Stimulated activated CD8-positive, alpha-beta memory T cell treated with anti-CD3 and anti-CD28 coated beads, Interleukin-4, amount 100 ng/mL, for 1 hour (primary cell): ENCODE results near the gene TRAF1.

ENCODE experiments used
- DNase-seq, 2 donors: peaks; one replicate each; pipeline ENCODE4 v3.0.0-alpha.2; 2020; ENCODE audit warnings: low read depth in 2 of 2, low spot score in 1 of 2

Gene TRAF1

GRCh38 chr9:120924698-120925534 is 1.7 kb downstream of the TRAF1 start:
- DNase-seq: no peak

- DNase-seq: no peak
Measured at GRCh38 chr9:120923620-120924328, 2.8 kb downstream of the TRAF1 start.

DNA sequence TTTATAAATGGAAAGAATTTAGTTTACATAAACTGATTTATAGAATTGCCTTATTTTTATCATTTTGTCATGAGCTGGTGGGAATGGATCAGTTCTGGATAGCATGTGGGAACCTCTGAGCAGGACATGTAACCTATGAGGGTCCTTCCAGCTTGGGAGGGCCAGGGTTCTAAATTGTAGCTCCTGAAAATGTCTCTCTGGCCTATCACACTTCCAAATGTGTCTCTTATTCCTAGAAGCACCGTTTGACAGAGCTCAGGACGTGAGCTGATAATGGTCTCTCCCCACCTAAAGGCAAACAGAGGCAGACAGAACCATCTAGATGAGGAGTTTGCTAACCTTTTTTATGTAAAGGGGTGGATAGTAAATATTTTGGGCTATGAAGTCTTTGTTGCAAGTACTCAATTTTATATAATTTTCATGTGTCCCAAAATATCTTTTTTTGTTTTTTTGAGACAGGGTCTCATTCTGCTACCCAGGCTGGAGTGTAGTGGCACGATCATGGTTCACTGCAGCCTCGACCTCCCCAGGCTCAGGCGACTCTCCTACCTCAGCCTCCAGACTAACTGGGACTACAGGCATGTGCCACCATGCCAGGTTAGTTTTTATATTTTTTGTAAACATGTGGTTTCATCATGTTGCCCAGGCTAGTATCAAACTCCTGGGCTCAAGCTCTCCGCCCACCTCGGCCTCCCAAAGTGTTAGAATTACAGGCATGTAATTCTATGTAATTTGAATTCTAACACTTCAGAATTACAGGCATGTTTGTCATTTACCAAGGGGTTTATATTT is 4.0 kb downstream of the TRAF1 start:
- DNase-seq: no peak

DNA sequence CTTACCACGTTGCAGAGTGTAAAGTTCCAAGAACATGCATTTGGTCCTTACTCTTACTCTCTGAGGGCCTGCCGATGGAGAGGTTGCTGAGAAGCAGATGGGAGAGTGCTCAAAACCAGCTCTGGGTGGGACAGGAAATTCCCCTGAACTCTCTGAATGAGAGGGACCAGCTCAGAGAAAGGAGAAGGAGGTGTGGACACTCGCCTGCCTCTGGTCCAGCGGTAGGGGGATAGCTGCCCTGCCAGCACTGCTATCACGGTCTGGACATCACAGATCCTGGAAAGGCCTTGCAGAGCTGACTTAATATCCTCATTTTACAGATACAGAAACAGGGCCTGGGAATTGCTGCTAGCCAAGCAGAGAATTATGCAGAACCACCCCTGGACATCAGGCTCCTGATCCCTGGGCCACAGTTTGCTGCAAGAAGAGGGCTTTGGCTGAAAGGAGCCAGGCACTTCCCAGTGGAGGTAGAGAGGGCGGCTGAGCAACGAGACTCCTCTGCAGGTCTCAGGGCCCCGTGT is 4.9 kb downstream of the TRAF1 start:
- DNase-seq: no peak

- DNase-seq: no peak
Measured at GRCh38 chr9:120920806-120921178, 5.8 kb downstream of the TRAF1 start.

- no peak for DNase-seq
Measured at GRCh38 chr9:120919843-120920805, 6.5 kb downstream of the TRAF1 start.

DNA sequence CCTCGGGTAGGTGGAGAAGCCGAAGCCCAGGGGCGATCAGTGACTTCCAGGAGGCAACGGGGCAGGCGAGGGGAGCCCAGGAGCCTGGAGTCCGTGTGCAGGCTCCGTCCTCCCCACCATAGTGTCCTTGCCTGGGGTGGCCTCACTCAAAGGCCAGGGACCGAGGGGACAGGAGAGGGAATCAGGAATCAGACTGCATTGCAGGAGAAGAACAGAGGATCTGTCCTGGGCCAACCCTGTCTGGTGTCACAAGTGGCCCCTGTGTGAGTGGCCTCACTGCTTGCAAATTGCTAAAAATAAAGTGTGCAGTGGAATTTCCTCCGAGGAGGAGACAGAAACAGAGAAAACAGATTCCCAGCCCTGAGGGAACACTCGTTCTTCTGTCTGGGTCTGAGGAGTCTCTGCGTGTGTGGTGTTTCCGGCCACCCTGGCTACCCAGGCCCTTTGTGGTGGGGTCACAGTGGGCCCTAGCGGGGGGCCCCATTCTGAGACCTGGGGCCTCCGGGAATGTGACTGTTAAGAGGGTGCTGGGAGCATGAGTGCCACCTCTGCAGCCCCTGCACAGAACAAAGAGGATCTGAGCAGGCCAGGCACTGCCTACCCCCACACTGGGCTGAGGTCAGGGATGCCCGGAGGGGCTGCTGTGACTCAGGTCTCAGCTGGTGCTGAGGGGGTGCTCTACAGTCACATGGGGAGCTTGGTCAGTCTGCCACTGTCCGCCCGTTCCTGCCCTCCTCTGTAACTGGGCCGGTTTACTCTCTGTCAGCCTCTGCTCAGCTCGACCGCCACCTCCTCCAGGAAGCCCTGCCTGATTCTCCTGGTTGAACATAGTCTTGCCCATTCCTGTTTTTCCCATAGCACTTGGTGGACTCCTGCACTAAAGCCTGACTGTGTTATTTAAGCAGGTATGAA is 7.4 kb downstream of the TRAF1 start:
- DNase-seq: no peak

DNA sequence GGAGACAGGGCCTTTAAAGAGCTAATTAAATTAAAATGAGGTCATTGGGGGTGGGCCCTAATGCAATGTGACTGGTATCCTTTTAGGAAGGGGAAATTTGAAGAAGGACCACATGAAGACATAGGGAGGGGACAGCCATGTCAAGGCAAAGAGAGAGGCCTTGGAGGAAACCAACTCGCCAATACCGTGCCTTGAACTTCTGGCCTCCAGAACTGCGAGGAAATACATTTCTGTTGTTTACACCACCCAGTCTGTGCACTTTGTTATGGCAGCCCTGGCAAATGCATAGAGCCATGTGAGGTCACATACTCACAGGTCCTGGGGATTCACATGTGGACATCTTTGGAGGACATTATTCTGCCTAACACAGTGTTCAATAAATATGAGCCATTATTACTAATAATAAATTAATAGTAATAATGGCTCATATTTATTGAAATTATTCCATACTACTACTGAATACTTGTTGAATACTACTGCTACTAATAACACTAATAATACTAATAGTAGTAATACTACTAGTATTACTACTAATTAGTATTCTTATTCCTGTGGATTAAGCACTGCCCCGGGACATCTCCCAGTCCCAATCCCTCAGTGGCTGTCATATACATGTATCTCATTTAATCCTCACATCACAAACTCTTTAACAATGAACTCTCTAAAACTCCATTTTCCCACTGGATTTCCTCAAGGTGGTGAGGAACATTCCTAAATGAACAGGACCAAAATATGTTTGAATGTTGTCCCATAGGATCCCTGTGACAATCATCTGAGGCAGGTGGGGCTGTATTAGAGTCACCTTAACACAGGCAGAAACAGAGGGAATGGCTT is 8.4 kb downstream of the TRAF1 start:
- no peak for DNase-seq

DNA sequence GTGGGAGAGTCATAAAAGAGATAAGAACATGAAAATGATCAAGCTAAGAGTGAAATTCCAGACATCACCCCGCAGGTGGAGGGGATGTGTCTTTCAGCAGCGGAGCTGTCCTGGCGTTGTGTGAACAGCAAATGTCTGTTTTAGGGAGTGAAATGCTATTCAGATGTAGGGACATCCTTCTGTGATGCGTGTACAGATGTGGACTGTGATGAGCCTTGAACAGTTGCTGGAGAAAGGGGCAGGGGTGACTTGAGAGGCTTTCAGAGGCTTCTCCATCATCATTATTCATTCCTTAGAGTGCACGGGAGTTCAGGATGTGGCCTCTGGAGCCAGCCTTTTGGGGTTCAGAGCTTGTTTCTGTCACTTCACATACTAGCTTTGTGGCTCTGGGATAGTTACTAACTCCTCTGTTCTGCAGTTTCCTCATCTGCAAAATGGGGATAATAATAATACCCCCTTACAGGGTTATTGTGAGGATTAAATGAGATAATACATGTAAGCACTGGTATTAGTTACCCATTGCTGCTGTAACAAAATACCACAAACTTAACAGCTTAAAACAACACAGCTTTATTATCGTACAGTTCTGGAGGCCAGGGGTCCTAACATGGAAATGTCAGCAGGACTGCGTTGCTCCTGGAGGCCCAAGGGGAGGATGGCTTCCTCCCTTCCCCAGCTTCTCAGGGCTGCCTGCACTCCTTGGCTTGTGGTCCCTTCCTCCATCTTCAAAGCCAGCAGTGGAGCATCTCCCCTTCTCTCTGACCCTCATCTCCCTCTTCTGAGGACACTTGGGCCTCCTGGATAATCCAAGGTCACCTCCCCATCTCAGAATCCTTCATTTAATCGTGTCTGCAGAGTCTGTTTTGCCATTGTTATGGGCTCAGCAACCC is 9.4 kb downstream of the TRAF1 start:
- no peak for DNase-seq

- DNase-seq: no peak
Measured at GRCh38 chr9:120916588-120916987, 10.0 kb downstream of the TRAF1 start.

DNA sequence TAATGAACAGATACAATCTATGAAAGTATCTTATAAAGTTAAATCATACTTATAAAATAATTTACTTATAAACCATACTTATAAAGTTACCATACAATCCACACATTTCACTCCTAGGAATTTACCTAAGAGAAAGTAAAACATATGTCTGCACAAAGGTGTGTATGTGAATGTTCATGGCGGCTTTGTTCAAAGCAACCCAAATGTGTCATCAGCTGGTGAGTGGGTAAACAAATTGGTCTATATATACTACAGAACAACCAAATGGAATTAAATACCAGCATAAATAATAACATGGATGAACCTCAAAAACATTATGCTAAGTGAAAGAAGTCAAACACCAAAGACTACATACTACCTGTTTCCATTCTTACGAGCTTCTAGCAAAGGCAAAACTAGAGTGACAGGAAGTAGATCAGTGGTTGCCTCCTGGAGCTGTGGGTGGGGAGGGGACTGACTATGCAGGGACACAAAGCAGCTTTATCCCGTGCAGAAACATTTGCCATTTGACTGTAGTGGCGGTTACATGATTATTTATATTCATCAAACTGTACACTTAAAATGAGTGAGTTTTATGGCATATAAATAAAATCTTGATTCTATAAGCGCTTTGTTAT is 10.6 kb downstream of the TRAF1 start:
- DNase-seq: no peak

DNA sequence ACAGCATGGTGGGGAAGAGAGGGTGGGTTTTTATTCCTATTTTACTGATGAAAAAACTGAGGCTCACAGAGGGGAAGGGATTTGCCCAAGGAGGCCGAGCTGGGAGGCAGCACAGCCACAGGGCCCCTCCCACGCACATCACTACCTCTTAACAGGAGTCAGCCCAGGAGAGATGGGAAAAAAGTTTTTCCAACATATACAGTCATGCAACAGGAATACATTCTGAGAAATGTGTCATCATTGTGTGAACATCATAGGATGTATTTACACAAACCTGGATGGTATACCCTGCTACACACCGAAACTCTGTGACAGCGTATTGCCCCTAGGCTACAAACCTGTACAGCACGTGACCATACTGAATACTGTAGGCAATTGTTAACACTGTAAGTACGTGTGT is 11.6 kb downstream of the TRAF1 start:
- no peak for DNase-seq

DNA sequence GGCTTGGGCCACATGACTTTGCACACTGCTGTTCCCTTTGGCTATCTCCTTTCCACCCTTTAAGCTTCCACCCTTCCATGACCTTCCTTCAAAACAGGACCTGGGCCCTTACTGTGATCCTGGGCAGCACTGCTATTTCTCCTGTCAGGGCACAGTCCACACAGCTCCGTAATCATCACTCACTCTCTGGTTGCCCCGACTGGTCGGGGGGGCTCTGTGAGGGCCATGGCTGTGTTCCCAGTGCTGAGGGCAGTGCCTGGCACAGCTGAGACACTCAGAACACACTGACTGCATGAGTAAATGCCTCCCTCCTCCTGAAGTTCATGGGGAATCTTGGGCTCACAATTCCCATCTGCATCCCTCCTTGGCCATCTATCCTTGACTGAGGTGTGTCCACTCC is 12.2 kb downstream of the TRAF1 start:
- no peak for DNase-seq

DNA sequence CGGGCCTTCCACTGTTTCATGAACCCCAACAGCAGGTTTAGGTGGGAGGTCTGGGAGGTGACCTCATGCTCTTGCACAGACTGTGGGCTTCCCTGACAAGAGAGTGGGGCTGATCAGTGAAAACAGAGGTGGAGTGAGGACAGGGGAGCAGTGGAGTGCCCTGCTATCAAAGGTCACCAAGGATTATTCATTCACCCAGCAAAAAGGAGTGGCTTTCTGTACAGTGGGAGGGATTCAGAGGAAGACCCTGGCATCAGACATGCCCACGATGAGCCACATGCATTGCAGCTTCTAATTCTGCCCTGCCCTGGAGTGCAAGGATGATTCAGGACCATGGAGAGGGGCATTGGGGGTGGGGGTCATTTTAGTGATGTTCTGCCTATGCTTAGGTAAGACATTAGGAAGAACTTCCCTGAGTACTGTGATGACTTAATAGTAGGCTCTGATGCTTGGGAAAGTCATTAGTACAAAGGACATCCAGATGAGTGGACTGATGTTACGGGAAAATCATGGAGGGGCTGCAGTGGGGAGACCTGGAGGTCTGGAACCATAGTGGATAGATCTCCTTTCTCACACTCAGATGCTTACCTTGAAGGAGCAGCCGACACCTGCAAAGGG is 12.8 kb downstream of the TRAF1 start:
- no peak for DNase-seq

- DNase-seq: no peak
Measured at GRCh38 chr9:120912958-120913646, 13.5 kb downstream of the TRAF1 start.

DNA sequence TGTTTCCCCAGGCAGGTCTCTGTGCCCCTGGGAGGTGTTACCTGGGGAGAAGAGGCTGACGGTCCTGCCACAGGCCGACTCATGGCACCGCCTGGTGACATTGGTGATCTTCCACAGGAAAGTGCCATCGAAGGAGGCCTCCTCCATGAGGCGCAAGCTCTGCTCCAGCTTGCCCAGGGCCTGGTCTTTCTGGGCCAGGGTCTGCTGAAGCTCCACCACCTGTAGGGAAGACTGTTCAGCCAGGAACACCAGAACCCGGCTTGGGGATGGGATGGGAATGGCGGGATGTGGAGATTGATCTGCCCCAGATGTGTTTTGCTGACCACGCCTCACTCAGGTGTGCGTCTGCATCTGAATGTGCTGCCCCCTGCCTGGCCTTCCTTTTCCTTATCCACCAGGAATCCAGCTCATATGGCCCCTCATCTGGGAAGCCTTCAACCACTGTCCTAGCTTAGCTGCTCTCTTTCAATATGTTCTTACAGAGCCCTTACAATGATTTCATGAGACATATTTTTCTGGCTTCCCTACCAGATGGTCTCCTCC is 15.2 kb downstream of the TRAF1 start:
- no peak for DNase-seq
